ENCODE measurements around the gene PPP3CA. TPM values are rescaled to one million over a fixed set of nuclear protein-coding genes. Genes with fewer than 3 reads are reported as not detected.

Gene PPP3CA
- total RNA-seq, 1 experiment from 2014 or later: 133 TPM

DNA sequence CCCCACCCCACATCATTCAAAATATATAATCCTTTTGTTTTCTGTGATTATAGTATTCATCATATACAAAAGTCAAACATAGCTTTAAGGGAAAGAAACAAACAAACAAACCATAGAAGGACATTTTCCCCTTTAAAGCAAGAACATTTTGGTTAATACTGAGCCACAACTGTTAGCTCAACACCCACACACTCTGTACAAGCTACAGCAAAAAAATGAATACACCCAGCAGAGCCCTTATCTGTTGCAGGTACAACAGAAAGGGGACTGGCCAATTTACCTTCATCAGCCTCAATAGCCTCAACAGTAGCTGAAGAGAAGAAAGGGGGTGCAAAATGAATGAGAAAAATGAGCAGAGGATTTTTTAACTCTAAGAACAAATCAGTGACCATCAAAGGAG is 318.4 kb downstream of the PPP3CA start:
- H3K4me1 ChIP-seq (ENCODE audit: control insufficient read depth in 1 of 2, insufficient read depth in 2 of 2, low read length in 2 of 2): peaks cover 26 to 58% of the 10 kb centered on the region in 2 experiments; a peak in 3 of 4 replicates
- no peaks in the 10 kb centered on the region for H3K9me3 ChIP-seq (ENCODE audit: control insufficient read depth in 1 of 2, insufficient read depth in 1 of 2, low read depth in 1 of 2, low read length in 2 of 2)
- CTCF ChIA-PET: interaction anchor here (1.2 kb wide), 1 partner anchor 75 kb away, joined by 4 read pairs; no protein-coding TSS in a partner anchor
- no peaks in the 10 kb centered on the region for H3K27me3 ChIP-seq (ENCODE audit: insufficient read depth, low read length)
- H3K9me2 ChIP-seq (ENCODE audit: insufficient read depth): no peaks in the 10 kb centered on the region
- no peak for DNase-seq (ENCODE audit: low read depth, low spot score)
- H3K4me3 ChIP-seq (replicated peaks in 1 of 2; ENCODE audit: low read depth in 1 of 2, low read length in 2 of 2): no peak overlapping the region
- H3K36me3 ChIP-seq (ENCODE audit: control insufficient read depth in 1 of 2, insufficient read depth in 2 of 2, low read length in 2 of 2): peaks cover 4 to 5% of the 10 kb centered on the region in 2 experiments; a peak in 3 of 4 replicates
- ATAC-seq: 0 out of 2 replicates have a peak, but pooled peaks have one; percentile 41
- 0 out of 2 replicates have a peak, but pooled peaks have one; percentile 15 for TF ChIP-seq EGR1 (IDR thresholded peaks at IDR 0.05; ENCODE audit: low read depth)
- TF ChIP-seq CEBPB (IDR thresholded peaks at IDR 0.05; ENCODE audit: low read depth): no peak
- peak overlapping the region; percentile 20; the same call in 1 of the 2 replicates for H3K27ac ChIP-seq (ENCODE audit: low read depth, low read length)
- H3K4me2 ChIP-seq (ENCODE audit: low read length): peak overlapping the region; percentile 17; the same call in 1 of the 2 replicates
- intact Hi-C loops (cut with micrococcal nuclease): loop anchor here (10.0 kb wide), 1 partner anchor 316 kb away; the partner anchor contains the start of gene PPP3CA
- H3K9ac ChIP-seq (ENCODE audit: low read length): no peak overlapping the region
- RAD21 ChIA-PET (ENCODE audit: low non-redundant PET in 1 of 2, low total read pairs in 2 of 2, uncharacterized antibody in 2 of 2, unreplicated experiment in 2 of 2): no interaction called here
- no TSS peak for BruUV-seq (replicated peaks)
- H4K20me1 ChIP-seq (ENCODE audit: insufficient read depth): no peaks in the 10 kb centered on the region
- POLR2A ChIA-PET: interaction anchor here (1.4 kb wide), 1 partner anchor 9 kb away, joined by 7 read pairs; no protein-coding TSS in a partner anchor
- H2AFZ ChIP-seq (ENCODE audit: low read depth, low read length, poor library complexity, severe bottlenecking): no peak overlapping the region
- H3K79me2 ChIP-seq (ENCODE audit: insufficient read depth, low read length): no peaks in the 10 kb centered on the region

DNA sequence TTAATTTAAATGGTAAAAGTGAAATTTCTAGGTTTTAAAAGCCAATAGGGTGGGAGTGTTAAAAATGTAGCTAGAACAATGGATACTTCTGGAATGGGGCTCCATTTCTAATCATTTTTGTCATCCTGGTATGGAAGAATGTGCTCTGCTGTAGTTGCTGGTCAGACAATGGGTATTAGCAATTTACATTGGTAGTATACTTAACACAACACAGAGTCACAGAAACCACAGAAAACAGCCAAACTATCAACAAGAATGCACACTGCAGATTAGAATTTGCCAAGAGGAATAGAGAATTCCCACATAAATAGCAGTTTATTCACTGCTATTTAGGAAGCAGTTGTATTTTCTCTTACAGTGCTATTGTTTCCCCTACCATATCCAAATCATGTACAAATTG is 319.6 kb downstream of the PPP3CA start:
- Histone ChIP-seq H3K9ac (ENCODE audit: low read length) (no peak overlapping the region), H3K27me3 (ENCODE audit: insufficient read depth, low read length) (no peaks in the 10 kb centered on the region), H2AFZ (ENCODE audit: low read depth, low read length, poor library complexity, severe bottlenecking) (no peak overlapping the region), H4K20me1 (ENCODE audit: insufficient read depth) (no peaks in the 10 kb centered on the region), H3K79me2 (ENCODE audit: insufficient read depth, low read length) (no peaks in the 10 kb centered on the region), H3K4me2 (ENCODE audit: low read length) (no peak overlapping the region), H3K4me1 (ENCODE audit: control insufficient read depth in 1 of 2, insufficient read depth in 2 of 2, low read length in 2 of 2) (peaks cover 26 to 62% of the 10 kb centered on the region in 2 experiments), H3K4me3 (replicated peaks in 1 of 2; ENCODE audit: low read depth in 1 of 2, low read length in 2 of 2) (no peak overlapping the region), H3K9me2 (ENCODE audit: insufficient read depth) (no peaks in the 10 kb centered on the region), H3K9me3 (ENCODE audit: control insufficient read depth in 1 of 2, insufficient read depth in 1 of 2, low read depth in 1 of 2, low read length in 2 of 2) (no peaks in the 10 kb centered on the region), H3K27ac (ENCODE audit: low read depth, low read length) (0 out of 2 replicates have a peak overlapping the region, but pooled peaks have one; percentile 2), H3K36me3 (ENCODE audit: control insufficient read depth in 1 of 2, insufficient read depth in 2 of 2, low read length in 2 of 2) (peaks cover 4 to 5% of the 10 kb centered on the region in 2 experiments; a peak in 3 of 4 replicates)
- intact Hi-C loops (cut with micrococcal nuclease): loop anchor here (10.0 kb wide), 1 partner anchor 317 kb away; the partner anchor contains the start of gene PPP3CA
- CTCF ChIA-PET: no interaction called here
- BruUV-seq (replicated peaks): no TSS peak
- POLR2A ChIA-PET: interaction anchor here (1.4 kb wide), 1 partner anchor 128 kb away, joined by 4 read pairs; no protein-coding TSS in a partner anchor
- RAD21 ChIA-PET (ENCODE audit: low non-redundant PET in 1 of 2, low total read pairs in 2 of 2, uncharacterized antibody in 2 of 2, unreplicated experiment in 2 of 2): no interaction called here
- DNase-seq (ENCODE audit: low read depth, low spot score) (no peak), ATAC-seq (no peak)
- TF ChIP-seq TCF7L2 (IDR thresholded peaks at IDR 0.05; ENCODE audit: borderline replicate concordance, extremely low read depth, insufficient read depth, insufficient read length): no peak
- no peak for TF ChIP-seq ZNF274 (IDR thresholded peaks at IDR 0.05; ENCODE audit: low read depth, low read length)
- TF ChIP-seq POLR2AphosphoS5 (IDR thresholded peaks at IDR 0.05; ENCODE audit: low read depth, low read length): no peak
- TF ChIP-seq, protein P1, sequence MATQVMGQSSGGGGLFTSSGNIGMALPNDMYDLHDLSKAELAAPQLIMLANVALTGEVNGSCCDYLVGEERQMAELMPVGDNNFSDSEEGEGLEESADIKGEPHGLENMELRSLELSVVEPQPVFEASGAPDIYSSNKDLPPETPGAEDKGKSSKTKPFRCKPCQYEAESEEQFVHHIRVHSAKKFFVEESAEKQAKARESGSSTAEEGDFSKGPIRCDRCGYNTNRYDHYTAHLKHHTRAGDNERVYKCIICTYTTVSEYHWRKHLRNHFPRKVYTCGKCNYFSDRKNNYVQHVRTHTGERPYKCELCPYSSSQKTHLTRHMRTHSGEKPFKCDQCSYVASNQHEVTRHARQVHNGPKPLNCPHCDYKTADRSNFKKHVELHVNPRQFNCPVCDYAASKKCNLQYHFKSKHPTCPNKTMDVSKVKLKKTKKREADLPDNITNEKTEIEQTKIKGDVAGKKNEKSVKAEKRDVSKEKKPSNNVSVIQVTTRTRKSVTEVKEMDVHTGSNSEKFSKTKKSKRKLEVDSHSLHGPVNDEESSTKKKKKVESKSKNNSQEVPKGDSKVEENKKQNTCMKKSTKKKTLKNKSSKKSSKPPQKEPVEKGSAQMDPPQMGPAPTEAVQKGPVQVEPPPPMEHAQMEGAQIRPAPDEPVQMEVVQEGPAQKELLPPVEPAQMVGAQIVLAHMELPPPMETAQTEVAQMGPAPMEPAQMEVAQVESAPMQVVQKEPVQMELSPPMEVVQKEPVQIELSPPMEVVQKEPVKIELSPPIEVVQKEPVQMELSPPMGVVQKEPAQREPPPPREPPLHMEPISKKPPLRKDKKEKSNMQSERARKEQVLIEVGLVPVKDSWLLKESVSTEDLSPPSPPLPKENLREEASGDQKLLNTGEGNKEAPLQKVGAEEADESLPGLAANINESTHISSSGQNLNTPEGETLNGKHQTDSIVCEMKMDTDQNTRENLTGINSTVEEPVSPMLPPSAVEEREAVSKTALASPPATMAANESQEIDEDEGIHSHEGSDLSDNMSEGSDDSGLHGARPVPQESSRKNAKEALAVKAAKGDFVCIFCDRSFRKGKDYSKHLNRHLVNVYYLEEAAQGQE (IDR thresholded peaks at IDR 0.05; ENCODE audit: low read depth): no peak
- TF ChIP-seq, protein P2, sequence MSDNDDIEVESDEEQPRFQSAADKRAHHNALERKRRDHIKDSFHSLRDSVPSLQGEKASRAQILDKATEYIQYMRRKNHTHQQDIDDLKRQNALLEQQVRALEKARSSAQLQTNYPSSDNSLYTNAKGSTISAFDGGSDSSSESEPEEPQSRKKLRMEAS (IDR thresholded peaks at IDR 0.05): no peak
- TF ChIP-seq SIN3A (IDR thresholded peaks at IDR 0.05; ENCODE audit: low read depth): no peak
- no peak for TF ChIP-seq POLR2A (IDR thresholded peaks at IDR 0.05; ENCODE audit: borderline replicate concordance, extremely low read depth, insufficient read depth, insufficient read length)
- TF ChIP-seq YY1 (IDR thresholded peaks at IDR 0.05; ENCODE audit: extremely low read depth, insufficient replicate concordance, low read depth, low read length): no peak
- TF ChIP-seq SRF (IDR thresholded peaks at IDR 0.05; ENCODE audit: low read depth): no peak
- TF ChIP-seq, protein P3, sequence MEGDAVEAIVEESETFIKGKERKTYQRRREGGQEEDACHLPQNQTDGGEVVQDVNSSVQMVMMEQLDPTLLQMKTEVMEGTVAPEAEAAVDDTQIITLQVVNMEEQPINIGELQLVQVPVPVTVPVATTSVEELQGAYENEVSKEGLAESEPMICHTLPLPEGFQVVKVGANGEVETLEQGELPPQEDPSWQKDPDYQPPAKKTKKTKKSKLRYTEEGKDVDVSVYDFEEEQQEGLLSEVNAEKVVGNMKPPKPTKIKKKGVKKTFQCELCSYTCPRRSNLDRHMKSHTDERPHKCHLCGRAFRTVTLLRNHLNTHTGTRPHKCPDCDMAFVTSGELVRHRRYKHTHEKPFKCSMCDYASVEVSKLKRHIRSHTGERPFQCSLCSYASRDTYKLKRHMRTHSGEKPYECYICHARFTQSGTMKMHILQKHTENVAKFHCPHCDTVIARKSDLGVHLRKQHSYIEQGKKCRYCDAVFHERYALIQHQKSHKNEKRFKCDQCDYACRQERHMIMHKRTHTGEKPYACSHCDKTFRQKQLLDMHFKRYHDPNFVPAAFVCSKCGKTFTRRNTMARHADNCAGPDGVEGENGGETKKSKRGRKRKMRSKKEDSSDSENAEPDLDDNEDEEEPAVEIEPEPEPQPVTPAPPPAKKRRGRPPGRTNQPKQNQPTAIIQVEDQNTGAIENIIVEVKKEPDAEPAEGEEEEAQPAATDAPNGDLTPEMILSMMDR (IDR thresholded peaks at IDR 0.05 in 2 of 3, conservative IDR thresholded peaks at IDR 0.05 in 1 of 3; ENCODE audit: borderline replicate concordance in 1 of 3, insufficient read depth in 1 of 3, low read depth in 2 of 3, low read length in 2 of 3): no peak

Measured in HCT116 (cell line).